GM23248 (cell line): Measurements from ENCODE around the gene MAP3K19.

ENCODE experiments used
- EZH2 ChIP-seq: fragments of 200-600 bp; sonication (generic); IDR thresholded peaks from 2 replicates; pipeline ENCODE4 v1.6.1; 2018; ENCODE audit warnings: antibody characterized with exemption, mild to moderate bottlenecking; ENCODE audit not compliant: insufficient read depth, poor library complexity, severe bottlenecking
- EZH2phosphoT487 ChIP-seq: fragments of 200-600 bp; sonication (generic); IDR thresholded peaks from 2 replicates; pipeline ENCODE4 v1.6.1; 2018; ENCODE audit warnings: antibody characterized with exemption, moderate library complexity, mild to moderate bottlenecking, low read depth; ENCODE audit not compliant: insufficient read depth

DNA sequence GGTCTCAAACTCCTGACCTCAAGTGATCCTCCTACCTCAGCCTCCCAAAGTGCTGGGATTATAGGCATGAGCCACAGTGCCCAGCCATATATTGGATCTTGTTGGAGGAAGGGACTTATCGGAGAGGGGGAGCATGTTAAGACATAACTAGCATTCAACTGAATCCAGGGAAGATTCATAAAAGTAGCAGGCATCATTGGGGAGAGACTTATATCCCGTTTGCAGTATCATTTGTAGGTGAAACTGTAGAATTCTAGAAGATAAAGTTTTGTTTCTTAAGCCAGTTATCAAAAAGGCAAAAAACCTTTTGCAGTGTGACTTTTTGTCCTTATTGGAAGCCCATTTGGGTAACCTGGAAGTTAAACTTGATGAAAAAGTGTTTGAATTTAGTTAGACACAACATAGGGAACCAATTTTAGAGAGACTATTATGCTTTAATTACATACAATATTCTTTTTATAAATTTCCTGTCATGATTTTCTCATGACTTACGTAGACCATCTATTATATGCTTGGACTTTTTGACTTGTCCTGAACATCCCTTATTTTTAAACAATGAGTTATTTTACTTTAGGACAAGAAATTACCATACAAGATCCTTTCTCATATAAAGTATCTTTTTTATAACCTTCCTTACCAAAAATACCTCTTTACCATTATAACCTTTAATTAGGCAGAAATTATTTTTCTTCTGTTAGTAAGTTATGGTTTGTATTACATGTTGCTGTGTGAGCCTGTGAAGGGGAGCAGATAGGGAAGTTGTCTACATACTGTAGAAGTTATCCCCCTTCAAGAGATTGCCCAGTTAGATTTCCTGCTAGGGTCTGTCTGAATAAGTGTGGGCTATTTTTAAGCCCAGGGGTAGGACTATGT is 25.1 kb upstream of the MAP3K19 start:
- TF ChIP-seq EZH2 (no peak), EZH2phosphoT487 (no peak)
